MCF 10A (cell line): Measurements from ENCODE around the gene RHEBL1. TPM values are rescaled to one million over a fixed set of nuclear protein-coding genes. Genes with fewer than 3 reads are reported as not detected.

Experiments used
- Bru-seq: library from RNA; stranded (reverse); fragments of 400-500 nt; gene quantifications from one replicate; lab custom pipeline; 2021; lab: Mats Ljungman, UMichigan
- BruChase-seq, 2 experiments: library from RNA; stranded (reverse); fragments of 400-500 nt; gene quantifications; one replicate each; lab custom pipeline; 2021; lab: Mats Ljungman, UMichigan
- BruUV-seq: library from RNA; stranded (reverse); fragments of 400-500 nt; replicated peaks from 2 replicates; lab custom pipeline; 2021; lab: Mats Ljungman, UMichigan
- CTCF ChIA-PET: fragments of 300-600 bp; sonication (Branson Sonifier 250); formaldehyde crosslinking; extraction: SDS; loops from one replicate; lab custom pipeline; 2021; ENCODE audit warnings: antibody characterized with exemption, inconsistent platforms; lab: Yijun Ruan, JAX
- POLR2A ChIA-PET: fragments of 300-600, 350-650 bp; sonication (Branson Sonifier 250); formaldehyde crosslinking; extraction: SDS; loops from one replicate; lab custom pipeline; 2020; ENCODE audit warnings: antibody characterized with exemption, inconsistent platforms; lab: Yijun Ruan, JAX
- DNase-seq: peaks from one replicate; pipeline ENCODE4 v3.0.0-alpha.2; 2018; ENCODE audit not compliant: unreplicated experiment
- H3K27ac Mint-ChIP-seq: one replicate; pipeline ENCODE4 v1.8.0; 2022; ENCODE audit warnings: mild to moderate bottlenecking, low read depth, mixed read lengths; ENCODE audit not compliant: unreplicated experiment
- H3K27me3 Mint-ChIP-seq: one replicate; pipeline ENCODE4 v1.8.0; 2022; ENCODE audit warnings: mixed read lengths; ENCODE audit not compliant: insufficient read depth, unreplicated experiment
- H3K36me3 Mint-ChIP-seq: one replicate; pipeline ENCODE4 v1.8.0; 2022; ENCODE audit warnings: mild to moderate bottlenecking, moderate library complexity, mixed read lengths; ENCODE audit not compliant: insufficient read depth, unreplicated experiment
- H3K4me1 Mint-ChIP-seq: one replicate; pipeline ENCODE4 v1.8.0; 2022; ENCODE audit warnings: mixed read lengths; ENCODE audit not compliant: insufficient read depth, unreplicated experiment
- H3K4me3 Mint-ChIP-seq: one replicate; pipeline ENCODE4 v1.8.0; 2022; ENCODE audit warnings: mild to moderate bottlenecking, moderate library complexity, mixed read lengths; ENCODE audit not compliant: unreplicated experiment
- H3K9me3 Mint-ChIP-seq: one replicate; pipeline ENCODE4 v1.8.0; 2022; ENCODE audit warnings: mixed read lengths; ENCODE audit not compliant: unreplicated experiment
- CTCF ChIP-seq: fragments of 200-600 bp; IDR thresholded peaks from one replicate; pipeline ENCODE4 v1.8.0; 2022; ENCODE audit warnings: antibody characterized with exemption, mild to moderate bottlenecking; ENCODE audit not compliant: unreplicated experiment
- intact Hi-C: fragments of 100-400 bp; cut with micrococcal nuclease; formaldehyde crosslinking; loops from 2 replicates; pipeline ENCODE4 v1.14.1; 2022
- long read RNA-seq: library from polyadenylated mRNA; stranded (forward); transcript quantifications from one replicate; pipeline ENCODE4 v2.0.0, GENCODE V29; 2022
- total RNA-seq: library from RNA; stranded (reverse); gene quantifications from 2 replicates; pipeline ENCODE4 v1.2.3, GENCODE V29; 2022

RHEBL1 gene
- 0.35 and 0.93 TPM in 2 replicates for total RNA-seq
- percentile 31 among the genes with signal in this experiment for Bru-seq, nascent RNA
- BruChase-seq, experiment 1, labeled RNA remaining after a 6-hour chase, result percentile 24 among the genes with signal in this experiment
- percentile 18 among the genes with signal in this experiment for BruChase-seq, experiment 2, labeled RNA remaining after a 2-hour chase
- long read RNA-seq, partial matches to known transcripts, result 1 of 4 reads
- long read RNA-seq, other reads (novel, unspliced or antisense), result 2 of 4 reads

GRCh38 chr12:49069507-49070346 is at the start of gene RHEBL1:
Gene RHEBL1, minus strand, starts transcription at chr12:49069979. Its CDS starts 194 bp downstream, at chr12:49069785.
- POLR2A ChIA-PET, result interaction anchor here (0.5 to 2.7 kb wide), 14 partner anchors 9 to 215 kb away, joined by 3 to 30 read pairs (median 6); partner anchors contain the start of genes KMT2D, LMBR1L, TUBA1A and TUBA1B
- H3K36me3 Mint-ChIP-seq, result no peaks in the 10 kb centered on the region

GRCh38 chr12:49111206-49111605 is 41.4 kb upstream of the RHEBL1 start:
- BruUV-seq, result no TSS peak
- no peak for TF ChIP-seq CTCF
- peak overlapping the region; percentile 86 for H3K4me3 Mint-ChIP-seq
- no peaks in the 10 kb centered on the region for H3K9me3 Mint-ChIP-seq
- intact Hi-C loops, result no loop called here
- POLR2A ChIA-PET, result interaction anchor here (0.7 to 7.2 kb wide), 18 partner anchors 8 to 154 kb away, joined by 3 to 150 read pairs (median 6); partner anchors contain the start of genes ARF3, DHH, RHEBL1 and TUBA1A
- H3K4me1 Mint-ChIP-seq, result peaks cover 17% of the 10 kb centered on the region
- no peaks in the 10 kb centered on the region for H3K36me3 Mint-ChIP-seq
- no peak for DNase-seq
- H3K27me3 Mint-ChIP-seq, result no peaks in the 10 kb centered on the region
- CTCF ChIA-PET, result interaction anchor here (0.6 to 5.3 kb wide), 7 partner anchors 10 to 114 kb away, joined by 3 to 37 read pairs (median 5); no protein-coding TSS in a partner anchor
- peak overlapping the region; percentile 97 for H3K27ac Mint-ChIP-seq

More at GRCh38 chr12:49069507-49070346, at the start of gene RHEBL1:
- Mint-ChIP-seq H3K4me1 (peaks cover 18% of the 10 kb centered on the region), H3K4me3 (peak within 1 kb of the TSS; percentile 83), H3K27ac (peak within 1 kb of the TSS; percentile 73), H3K9me3 (no peaks in the 10 kb centered on the region), H3K27me3 (no peaks in the 10 kb centered on the region)
- CTCF ChIA-PET, result interaction anchor here (0.6 to 1.3 kb wide), 9 partner anchors 10 to 162 kb away, joined by 3 to 10 read pairs (median 5); no protein-coding TSS in a partner anchor
- TF ChIP-seq CTCF, result no peak
- no TSS peak for BruUV-seq
- peak; percentile 98 for DNase-seq
- intact Hi-C loops, result loop anchor here (2.0 to 10.0 kb wide), 2 partner anchors 19 to 195 kb away; partner anchors contain the start of gene TUBA1C

GRCh38 chr12:49110464-49111155 is 40.8 kb upstream of the RHEBL1 start, which contains the start of gene LMBR1L:
Gene LMBR1L, minus strand, starts transcription at chr12:49110847. Its CDS starts 292 bp downstream, at chr12:49110555.
- Mint-ChIP-seq H3K36me3 (no peaks in the 10 kb centered on the region), H3K27me3 (no peaks in the 10 kb centered on the region), H3K9me3 (no peaks in the 10 kb centered on the region), H3K4me3 (peak within 1 kb of the TSS; percentile 86), H3K27ac (peak within 1 kb of the TSS; percentile 97), H3K4me1 (peaks cover 18% of the 10 kb centered on the region)
- peak; percentile 14 for TF ChIP-seq CTCF
- ChIA-PET CTCF (interaction anchor here (0.5 to 5.3 kb wide), 13 partner anchors 10 to 125 kb away, joined by 3 to 37 read pairs (median 5); partner anchors contain the start of gene TUBA1B), POLR2A (interaction anchor here (0.6 to 7.2 kb wide), 30 partner anchors 9 to 953 kb away, joined by 3 to 150 read pairs (median 4); partner anchors contain the start of genes ADCY6, ARF3, ASB8 and DHH)
- intact Hi-C loops, result loop anchor here (1.0 kb wide), 1 partner anchor 125 kb away; no protein-coding TSS in a partner anchor
- DNase-seq, result peak; percentile 99
- no TSS peak for BruUV-seq
